SW480 (cell line): ENCODE measurements around the gene EPHA10.
"Not testable (repeated sequence)": the region's sequence is repeated elsewhere in the genome, so short reads cannot be mapped to it uniquely, and the experiment has no call there.

Experiments used
- DNase-seq: peaks from one replicate; pipeline ENCODE4 v3.0.0-alpha.2; 2016; ENCODE audit warnings: low spot score

EPHA10 gene

GRCh38 chr1:37771440-37771839 is 6.5 kb upstream of the EPHA10 start:
- DNase-seq, result not testable (repeated sequence)

- no peak for DNase-seq
These were observed 2.6 kb upstream of the EPHA10 start for GRCh38 chr1:37767488-37767887.

GRCh38 chr1:37765916-37766664 is 1.2 kb upstream of the EPHA10 start:
- DNase-seq, result peak; percentile 40

GRCh38 chr1:37764414-37764825 is 500 bp downstream of the EPHA10 start:
- DNase-seq, result no peak

GRCh38 chr1:37763791-37764413 is 1.0 kb downstream of the EPHA10 start:
- no peak for DNase-seq

- no peak for DNase-seq
These were observed 2.4 kb downstream of the EPHA10 start for GRCh38 chr1:37762516-37762915.

- no peak for DNase-seq
These were observed 3.4 kb downstream of the EPHA10 start for GRCh38 chr1:37761416-37762095.

- DNase-seq, result no peak
These were observed 5.5 kb downstream of the EPHA10 start for GRCh38 chr1:37759451-37759850.

GRCh38 chr1:37755951-37756560 is 8.9 kb downstream of the EPHA10 start:
- DNase-seq, result no peak

- DNase-seq, result peak; percentile 58
These were observed 9.6 kb downstream of the EPHA10 start for GRCh38 chr1:37755290-37755689.

GRCh38 chr1:37753473-37754321 is 11.2 kb downstream of the EPHA10 start:
- no peak for DNase-seq

GRCh38 chr1:37752583-37753471 is 12.1 kb downstream of the EPHA10 start:
- DNase-seq, result peak; percentile 46

GRCh38 chr1:37752213-37752582 is 12.7 kb downstream of the EPHA10 start:
- DNase-seq, result peak; percentile 19

- DNase-seq, result no peak
These were observed 16.4 kb downstream of the EPHA10 start for GRCh38 chr1:37748565-37748964.

- no peak for DNase-seq
These were observed 18.1 kb downstream of the EPHA10 start for GRCh38 chr1:37746806-37747205.

GRCh38 chr1:37741662-37742061 is 23.3 kb downstream of the EPHA10 start:
- no peak for DNase-seq

- DNase-seq, result no peak
These were observed 23.8 kb downstream of the EPHA10 start for GRCh38 chr1:37741130-37741529.

GRCh38 chr1:37739222-37739621 is 25.7 kb downstream of the EPHA10 start:
- peak; percentile 83 for DNase-seq

GRCh38 chr1:37738619-37739018 is 26.3 kb downstream of the EPHA10 start:
- DNase-seq, result not testable (repeated sequence)

GRCh38 chr1:37737975-37738374 is 26.9 kb downstream of the EPHA10 start:
- not testable (repeated sequence) for DNase-seq
